ENCODE measurements around the gene OR14J1. TPM values are rescaled to one million over a fixed set of nuclear protein-coding genes. Genes with fewer than 3 reads are reported as not detected.

The OR14J1 gene
- total RNA-seq, 1 experiment from 2014 or later, result not detected

GRCh38 chr6:29325777-29326176, 24.3 kb downstream of the OR14J1 start:
- Histone ChIP-seq H4K20me1 (ENCODE audit: control insufficient read depth, insufficient read depth, insufficient read length) (no peaks in the 10 kb centered on the region), H3K27ac (ENCODE audit: insufficient read length, low read depth, low read length) (no peak overlapping the region), H3K4me1 (ENCODE audit: insufficient read depth, low read length) (no peaks in the 10 kb centered on the region), H2BK15ac (ENCODE audit: low read depth, low read length) (no peak overlapping the region), H2BK5ac (ENCODE audit: insufficient read length, low read length) (no peak overlapping the region), H3K9me3 (ENCODE audit: control insufficient read depth, low read depth, low read length) (no peaks in the 10 kb centered on the region), H3K9ac (ENCODE audit: extremely low read depth, insufficient read length, low read length) (no peak overlapping the region), H3K18ac (ENCODE audit: insufficient read length, low read depth, low read length) (no peak overlapping the region), H4K91ac (ENCODE audit: insufficient read length, low read depth, low read length) (no peak overlapping the region), H2AFZ (ENCODE audit: low read length) (no peak overlapping the region), H3K23ac (ENCODE audit: insufficient read length, low read depth, low read length) (no peak overlapping the region), H3K4me2 (ENCODE audit: insufficient read depth, insufficient read length, low read length) (no peak overlapping the region), H2AK5ac (ENCODE audit: insufficient read length, low read length) (no peak overlapping the region), H4K5ac (ENCODE audit: insufficient read length, low read depth, low read length) (no peak overlapping the region), H3K79me1 (ENCODE audit: insufficient read depth, low read depth, low read length, poor library complexity, severe bottlenecking) (no peaks in the 10 kb centered on the region), H3K27me3 (ENCODE audit: insufficient read depth, low read length) (no peaks in the 10 kb centered on the region), H3T11ph (ENCODE audit: low read length) (no peak overlapping the region), H3K14ac (ENCODE audit: insufficient read depth, low read length) (no peak overlapping the region), H3K56ac (ENCODE audit: insufficient read length, low read depth, low read length) (no peak overlapping the region), H3K4ac (ENCODE audit: low read depth, low read length) (no peak overlapping the region), H3K79me2 (ENCODE audit: insufficient read depth, low read length) (no peaks in the 10 kb centered on the region), H4K8ac (replicated peaks; ENCODE audit: insufficient read length, low read depth, low read length) (no peak overlapping the region), H3K23me2 (ENCODE audit: insufficient read length, low read depth, low read length, poor library complexity, severe bottlenecking) (no peaks in the 10 kb centered on the region), H2BK20ac (ENCODE audit: low read depth, low read length, poor library complexity, severe bottlenecking) (no peak overlapping the region), H2BK12ac (ENCODE audit: insufficient read length, low read depth, low read length) (no peak overlapping the region), H2BK120ac (ENCODE audit: low read depth, low read length, poor library complexity, severe bottlenecking) (no peak overlapping the region)
- H3K4me1 Mint-ChIP-seq, result no peaks in the 10 kb centered on the region
- WGBS (ENCODE audit: extremely low coverage, insufficient read length, low lambda C conversion rate), result no CpG with 5 or more reads among the region's 4 CpGs
- no peaks in the 10 kb centered on the region for H3K9me3 Mint-ChIP-seq
- H3K36me3 Mint-ChIP-seq (ENCODE audit: insufficient read depth in 1 of 3, low read depth in 3 of 3), result no peaks in the 10 kb centered on the region; a peak in 1 of 7 replicates
- no peak overlapping the region for H3K4me3 Mint-ChIP-seq
- no peak overlapping the region for H3K27ac Mint-ChIP-seq
- DNase-seq, result no peak
- H3K27me3 Mint-ChIP-seq (ENCODE audit: low read depth), result no peaks in the 10 kb centered on the region
- no peak for TF ChIP-seq CTCF (conservative IDR thresholded peaks at IDR 0.05)

Data from H9 (cell line).